KMS-11 (cell line): Measurements from ENCODE around the gene ZMYND11.

Experiments
- H2AFZ ChIP-seq: fragments of 200-600 bp; sonication (generic); 2 replicates; pipeline ENCODE4 v1.6.1; 2016; ENCODE audit warnings: antibody characterized with exemption, mixed run types, low read depth
- H3K27ac ChIP-seq: fragments of 200-600 bp; sonication (generic); 2 replicates; pipeline ENCODE4 v1.6.1; 2016; ENCODE audit warnings: mild to moderate bottlenecking, mixed run types
- H3K27me3 ChIP-seq: fragments of 200-600 bp; sonication (generic); 2 replicates; pipeline ENCODE4 v1.6.1; 2017; ENCODE audit warnings: mild to moderate bottlenecking, low read depth, mixed run types, moderate library complexity; ENCODE audit not compliant: insufficient read depth
- H3K36me3 ChIP-seq: fragments of 200-600 bp; sonication (generic); 2 replicates; pipeline ENCODE4 v1.6.1; 2017; ENCODE audit warnings: mild to moderate bottlenecking, mixed run types; ENCODE audit not compliant: insufficient read depth
- H3K4me1 ChIP-seq: fragments of 200-600 bp; sonication (generic); 2 replicates; pipeline ENCODE4 v1.6.1; 2016; ENCODE audit warnings: mild to moderate bottlenecking, low read depth, mixed run types; ENCODE audit not compliant: poor library complexity, severe bottlenecking
- H3K4me2 ChIP-seq: fragments of 200-600 bp; sonication (generic); 2 replicates; pipeline ENCODE4 v1.7.0; 2016; ENCODE audit warnings: mild to moderate bottlenecking, mixed run types
- H3K4me3 ChIP-seq: fragments of 200-600 bp; sonication (generic); IDR thresholded peaks from 2 replicates; pipeline ENCODE4 v1.6.1; 2017; ENCODE audit warnings: low read depth, low read length, mixed read lengths; ENCODE audit not compliant: insufficient read depth
- H3K79me2 ChIP-seq: fragments of 200-600 bp; sonication (generic); 2 replicates; pipeline ENCODE4 v1.6.1; 2016; ENCODE audit warnings: low read depth, mixed run types; ENCODE audit not compliant: insufficient read depth
- H3K9ac ChIP-seq: fragments of 200-600 bp; sonication (generic); 2 replicates; pipeline ENCODE4 v1.6.1; 2016; ENCODE audit warnings: mild to moderate bottlenecking, mixed run types
- H4K20me1 ChIP-seq: fragments of 200-600 bp; sonication (generic); 2 replicates; pipeline ENCODE4 v1.6.1; 2016; ENCODE audit warnings: mild to moderate bottlenecking, mixed run types; ENCODE audit not compliant: insufficient read depth
- TF ChIP-seq, protein P1 (sequence below): fragments of 200-600 bp; sonication (generic); conservative IDR thresholded peaks from 2 replicates; pipeline ENCODE4 v1.6.1; 2017; ENCODE audit warnings: low read depth, mild to moderate bottlenecking, antibody characterized with exemption, low read length, moderate library complexity, mixed read lengths

ZMYND11 gene

DNA sequence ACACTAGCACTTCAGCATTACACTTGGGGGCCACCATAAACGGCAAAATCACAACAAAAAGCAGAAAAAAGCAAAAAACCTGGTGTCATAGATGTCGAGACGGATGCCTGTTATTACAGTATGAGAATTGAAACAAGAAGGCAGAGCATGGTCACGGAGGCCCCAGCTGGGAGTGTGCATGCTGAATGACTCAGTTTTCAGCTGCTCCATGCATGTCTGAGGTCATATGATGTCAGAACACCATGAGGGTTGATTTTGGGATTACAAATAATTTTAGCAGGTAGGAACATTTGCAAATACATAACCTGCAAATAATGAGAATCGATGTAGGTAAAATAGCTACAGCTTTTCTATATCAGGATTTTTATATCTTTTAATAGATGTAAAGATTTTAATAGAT lies 19.1 kb downstream of the ZMYND11 start:
- Histone ChIP-seq H3K36me3 (peaks cover 3% of the 10 kb centered on the region; the same call in 1 of the 2 replicates), H3K27me3 (no peaks in the 10 kb centered on the region), H3K4me2 (no peak overlapping the region), H4K20me1 (no peaks in the 10 kb centered on the region), H3K4me1 (no peaks in the 10 kb centered on the region), H3K27ac (no peak overlapping the region), H3K9ac (no peak overlapping the region), H2AFZ (no peak overlapping the region), H3K79me2 (peaks cover 62% of the 10 kb centered on the region), H3K4me3 (no peak overlapping the region)
- TF ChIP-seq, protein P1, sequence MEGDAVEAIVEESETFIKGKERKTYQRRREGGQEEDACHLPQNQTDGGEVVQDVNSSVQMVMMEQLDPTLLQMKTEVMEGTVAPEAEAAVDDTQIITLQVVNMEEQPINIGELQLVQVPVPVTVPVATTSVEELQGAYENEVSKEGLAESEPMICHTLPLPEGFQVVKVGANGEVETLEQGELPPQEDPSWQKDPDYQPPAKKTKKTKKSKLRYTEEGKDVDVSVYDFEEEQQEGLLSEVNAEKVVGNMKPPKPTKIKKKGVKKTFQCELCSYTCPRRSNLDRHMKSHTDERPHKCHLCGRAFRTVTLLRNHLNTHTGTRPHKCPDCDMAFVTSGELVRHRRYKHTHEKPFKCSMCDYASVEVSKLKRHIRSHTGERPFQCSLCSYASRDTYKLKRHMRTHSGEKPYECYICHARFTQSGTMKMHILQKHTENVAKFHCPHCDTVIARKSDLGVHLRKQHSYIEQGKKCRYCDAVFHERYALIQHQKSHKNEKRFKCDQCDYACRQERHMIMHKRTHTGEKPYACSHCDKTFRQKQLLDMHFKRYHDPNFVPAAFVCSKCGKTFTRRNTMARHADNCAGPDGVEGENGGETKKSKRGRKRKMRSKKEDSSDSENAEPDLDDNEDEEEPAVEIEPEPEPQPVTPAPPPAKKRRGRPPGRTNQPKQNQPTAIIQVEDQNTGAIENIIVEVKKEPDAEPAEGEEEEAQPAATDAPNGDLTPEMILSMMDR = no peak

DNA sequence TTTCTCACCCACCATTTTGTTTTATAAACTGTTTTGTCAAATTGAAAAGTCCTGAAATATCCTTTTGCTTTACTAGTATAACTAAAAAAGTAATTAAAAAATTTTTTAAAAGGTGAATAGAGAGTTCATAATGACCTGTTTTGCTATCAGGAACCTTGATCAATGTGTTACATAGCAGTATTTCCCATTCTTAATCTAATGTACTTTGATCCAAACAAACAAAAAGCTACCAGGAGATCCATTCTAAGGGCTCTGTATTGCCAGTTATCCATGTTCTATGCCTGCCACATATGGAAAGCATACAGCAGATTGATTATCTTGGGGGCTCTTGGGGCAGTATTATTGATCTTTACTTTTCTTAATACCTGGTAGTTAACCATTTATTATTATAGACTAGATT lies 32.1 kb downstream of the ZMYND11 start:
- H3K36me3 ChIP-seq = no peaks in the 10 kb centered on the region
- no peak overlapping the region for H3K9ac ChIP-seq
- no peaks in the 10 kb centered on the region for H3K27me3 ChIP-seq
- TF ChIP-seq, protein P1 = no peak
- H2AFZ ChIP-seq = no peak overlapping the region
- H4K20me1 ChIP-seq = no peaks in the 10 kb centered on the region
- H3K79me2 ChIP-seq = peaks cover 30% of the 10 kb centered on the region
- no peak overlapping the region for H3K27ac ChIP-seq
- no peak overlapping the region for H3K4me2 ChIP-seq
- H3K4me3 ChIP-seq = no peak overlapping the region
- H3K4me1 ChIP-seq = no peaks in the 10 kb centered on the region

DNA sequence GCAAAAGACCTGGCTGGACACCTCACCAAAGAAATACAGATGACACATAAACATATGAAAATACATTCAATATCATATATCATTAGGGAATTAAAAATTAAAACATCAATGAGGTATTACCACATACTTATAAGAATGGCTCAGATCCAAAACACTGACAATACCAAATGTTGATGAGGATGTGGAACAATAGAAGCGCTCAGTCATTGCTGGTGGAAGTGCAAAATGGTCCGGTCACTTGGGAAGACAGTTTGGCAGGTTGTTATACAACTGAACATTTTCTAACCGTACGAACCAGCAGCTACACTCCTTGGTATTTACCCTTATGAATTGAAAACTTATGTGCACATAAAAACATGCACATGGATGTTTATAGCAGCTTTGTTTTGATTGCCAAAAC lies 38.5 kb downstream of the ZMYND11 start:
- no peak overlapping the region for H3K27ac ChIP-seq
- H3K79me2 ChIP-seq = no peaks in the 10 kb centered on the region
- no peak overlapping the region for H2AFZ ChIP-seq

DNA sequence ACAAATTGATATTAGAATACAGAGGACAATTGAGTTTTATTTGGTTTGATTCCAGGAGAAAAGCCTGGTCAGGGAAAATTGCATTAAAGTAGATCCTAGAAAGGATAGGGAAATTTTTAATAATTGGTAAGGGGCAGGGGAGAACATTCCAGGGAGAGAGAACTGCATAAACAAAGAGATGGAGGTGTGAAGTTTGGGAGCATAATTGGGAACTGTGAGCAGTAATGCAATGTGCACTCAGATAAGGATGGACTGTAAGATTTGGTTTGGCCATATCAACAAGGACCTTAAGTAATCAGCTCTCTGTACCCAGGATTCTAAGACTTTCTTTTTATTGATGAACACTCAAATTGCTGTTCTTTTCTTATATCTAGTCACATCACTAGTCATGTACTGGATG lies 41.4 kb downstream of the ZMYND11 start:
- Histone ChIP-seq H2AFZ (no peak overlapping the region), H3K79me2 (no peaks in the 10 kb centered on the region), H3K9ac (no peak overlapping the region), H3K36me3 (no peaks in the 10 kb centered on the region), H3K4me1 (no peaks in the 10 kb centered on the region), H3K4me3 (no peak overlapping the region), H3K27ac (no peak overlapping the region), H3K4me2 (no peak overlapping the region), H4K20me1 (no peaks in the 10 kb centered on the region), H3K27me3 (no peaks in the 10 kb centered on the region)
- TF ChIP-seq, protein P1 = no peak

More for the DNA sequence above, 38.5 kb downstream of the ZMYND11 start:
- TF ChIP-seq, protein P1 = no peak
- Histone ChIP-seq H4K20me1 (no peaks in the 10 kb centered on the region), H3K27me3 (no peaks in the 10 kb centered on the region), H3K9ac (no peak overlapping the region), H3K36me3 (no peaks in the 10 kb centered on the region), H3K4me2 (no peak overlapping the region), H3K4me1 (no peaks in the 10 kb centered on the region), H3K4me3 (no peak overlapping the region)

DNA sequence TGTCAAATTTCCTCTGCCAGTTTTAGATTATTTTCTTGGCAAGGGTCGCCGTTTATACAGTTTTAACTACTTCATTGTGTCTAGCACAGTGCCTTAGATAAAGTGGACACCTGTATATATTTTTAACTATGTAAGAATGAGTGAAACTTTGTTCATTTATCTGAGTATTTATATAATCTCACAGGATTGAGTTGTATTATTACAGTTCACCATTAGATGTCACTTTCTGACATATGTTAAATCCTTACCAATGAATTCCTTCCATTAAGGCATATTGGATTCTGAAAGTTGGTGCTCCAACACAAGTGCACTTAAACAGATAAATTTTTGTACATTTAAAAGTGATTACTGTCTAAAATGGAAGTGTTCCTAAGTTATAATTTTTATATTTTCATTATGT lies 43.0 kb downstream of the ZMYND11 start:
- Histone ChIP-seq H3K4me2 (no peak overlapping the region), H3K4me1 (no peaks in the 10 kb centered on the region)
- TF ChIP-seq, protein P1 = peak; percentile 67

More for the DNA sequence above, 43.0 kb downstream of the ZMYND11 start:
- H3K4me3 ChIP-seq = no peak overlapping the region
- H3K9ac ChIP-seq = no peak overlapping the region
- H3K36me3 ChIP-seq = no peaks in the 10 kb centered on the region
- H2AFZ ChIP-seq = no peak overlapping the region
- H3K27me3 ChIP-seq = no peaks in the 10 kb centered on the region
- H3K27ac ChIP-seq = no peak overlapping the region
- no peaks in the 10 kb centered on the region for H4K20me1 ChIP-seq
- no peaks in the 10 kb centered on the region for H3K79me2 ChIP-seq
